ENCODE results near the gene ABHD16B. TPM values are rescaled to one million over a fixed set of nuclear protein-coding genes. Genes with fewer than 3 reads are reported as not detected.

ABHD16B gene
- total and polyA plus RNA-seq, 2 donors (not counting 1 experiment from before 2014, with no cell fraction given) = not detected

DNA sequence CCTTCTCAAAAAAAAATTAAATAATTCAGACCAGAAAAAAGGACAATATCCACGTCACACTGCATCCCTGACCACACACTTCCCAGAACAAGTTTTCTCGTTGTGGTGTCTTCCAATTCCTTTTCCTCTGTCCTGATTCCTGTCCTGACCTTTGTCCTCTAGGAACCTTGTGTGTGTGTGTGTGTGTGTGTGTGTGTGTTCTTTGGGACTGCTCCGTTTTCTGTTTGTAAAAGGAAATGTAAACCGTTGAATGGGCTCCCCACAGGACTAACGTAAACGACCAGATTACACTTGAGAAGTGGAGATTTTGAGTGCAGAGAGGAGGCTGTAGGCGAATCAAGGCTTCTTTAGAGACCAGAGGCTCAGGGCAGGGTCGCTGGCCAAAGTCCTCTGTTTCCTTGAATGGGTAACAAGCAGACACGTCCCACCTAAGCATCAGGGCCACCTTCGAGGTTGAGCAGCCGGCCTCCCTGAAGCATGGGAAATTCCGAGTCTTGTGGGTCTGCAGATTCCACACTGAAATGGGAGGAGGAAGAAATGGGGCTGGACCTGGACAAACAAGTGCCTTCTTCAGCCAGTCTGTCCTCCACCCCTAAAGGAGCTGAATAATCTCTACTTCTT, 37.5 kb upstream of the ABHD16B start:
- Mint-ChIP-seq H3K4me3 (no peak overlapping the region), H3K9me3 (ENCODE audit: insufficient read depth) (no peaks in the 10 kb centered on the region), H3K27ac (no peak overlapping the region), H3K27me3 (peaks cover 31% of the 10 kb centered on the region), H3K4me1 (no peaks in the 10 kb centered on the region)
- H3K27ac ChIP-seq (ENCODE audit: low read length in 2 of 2) = no peak overlapping the region
- no peak overlapping the region for H3K4me2 ChIP-seq (replicated peaks; ENCODE audit: low read depth, low read length, poor library complexity, severe bottlenecking)
- no peak overlapping the region for H2AFZ ChIP-seq (ENCODE audit: insufficient read depth, low read depth, low read length, poor library complexity, severe bottlenecking)
- H3K36me3 ChIP-seq (replicated peaks in 1 of 2; ENCODE audit: control extremely low read depth in 1 of 2, control insufficient read depth in 1 of 2, extremely low read depth in 1 of 2, insufficient read depth in 2 of 2, low read length in 1 of 2) = no peaks in the 10 kb centered on the region
- peaks cover 0 to 8% (median 0%) of the 10 kb centered on the region in 3 donors for H3K9me3 ChIP-seq (ENCODE audit: control extremely low read depth in 1 of 3, control insufficient read depth in 2 of 3, insufficient read depth in 1 of 3, low read length in 2 of 3)
- no peak for DNase-seq
- no peak for ATAC-seq (ENCODE audit: low read depth)
- no peaks in the 10 kb centered on the region for H4K20me1 ChIP-seq (ENCODE audit: control insufficient read depth, insufficient read depth, low read length, poor library complexity, severe bottlenecking)
- intact Hi-C loops (cut with micrococcal nuclease) = no loop called here
- H3K4me1 ChIP-seq (ENCODE audit: control insufficient read depth in 2 of 2, insufficient read depth in 2 of 2, low read length in 2 of 2) = no peaks in the 10 kb centered on the region
- H3K27me3 ChIP-seq (replicated peaks in 1 of 4; ENCODE audit: control extremely low read depth in 1 of 4, control insufficient read depth in 3 of 4, insufficient read depth in 4 of 4, low read length in 3 of 4) = peaks cover 0 to 21% (median 13%) of the 10 kb centered on the region in 4 experiments
- H3K79me2 ChIP-seq (ENCODE audit: control insufficient read depth, insufficient read depth, low read length) = no peaks in the 10 kb centered on the region
- no peak for TF ChIP-seq EZH2 (IDR thresholded peaks at IDR 0.05; ENCODE audit: borderline replicate concordance, insufficient read depth, low read depth, low read length, poor library complexity, severe bottlenecking)
- TF ChIP-seq, protein P1, sequence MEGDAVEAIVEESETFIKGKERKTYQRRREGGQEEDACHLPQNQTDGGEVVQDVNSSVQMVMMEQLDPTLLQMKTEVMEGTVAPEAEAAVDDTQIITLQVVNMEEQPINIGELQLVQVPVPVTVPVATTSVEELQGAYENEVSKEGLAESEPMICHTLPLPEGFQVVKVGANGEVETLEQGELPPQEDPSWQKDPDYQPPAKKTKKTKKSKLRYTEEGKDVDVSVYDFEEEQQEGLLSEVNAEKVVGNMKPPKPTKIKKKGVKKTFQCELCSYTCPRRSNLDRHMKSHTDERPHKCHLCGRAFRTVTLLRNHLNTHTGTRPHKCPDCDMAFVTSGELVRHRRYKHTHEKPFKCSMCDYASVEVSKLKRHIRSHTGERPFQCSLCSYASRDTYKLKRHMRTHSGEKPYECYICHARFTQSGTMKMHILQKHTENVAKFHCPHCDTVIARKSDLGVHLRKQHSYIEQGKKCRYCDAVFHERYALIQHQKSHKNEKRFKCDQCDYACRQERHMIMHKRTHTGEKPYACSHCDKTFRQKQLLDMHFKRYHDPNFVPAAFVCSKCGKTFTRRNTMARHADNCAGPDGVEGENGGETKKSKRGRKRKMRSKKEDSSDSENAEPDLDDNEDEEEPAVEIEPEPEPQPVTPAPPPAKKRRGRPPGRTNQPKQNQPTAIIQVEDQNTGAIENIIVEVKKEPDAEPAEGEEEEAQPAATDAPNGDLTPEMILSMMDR (IDR thresholded peaks at IDR 0.05) = no peak
- ChIA-PET CTCF (no interaction called here), POLR2A (no interaction called here)
- no peak overlapping the region for H3K9ac ChIP-seq (ENCODE audit: low read length)
- WGBS (ENCODE audit: insufficient coverage) = 83% methylated on average over 8 of the region's 12 CpGs
- H3K4me3 ChIP-seq (ENCODE audit: control extremely low read depth in 1 of 5, extremely low read depth in 1 of 5, insufficient read depth in 1 of 5, low read depth in 2 of 5, low read length in 4 of 5) = no peak overlapping the region

DNA sequence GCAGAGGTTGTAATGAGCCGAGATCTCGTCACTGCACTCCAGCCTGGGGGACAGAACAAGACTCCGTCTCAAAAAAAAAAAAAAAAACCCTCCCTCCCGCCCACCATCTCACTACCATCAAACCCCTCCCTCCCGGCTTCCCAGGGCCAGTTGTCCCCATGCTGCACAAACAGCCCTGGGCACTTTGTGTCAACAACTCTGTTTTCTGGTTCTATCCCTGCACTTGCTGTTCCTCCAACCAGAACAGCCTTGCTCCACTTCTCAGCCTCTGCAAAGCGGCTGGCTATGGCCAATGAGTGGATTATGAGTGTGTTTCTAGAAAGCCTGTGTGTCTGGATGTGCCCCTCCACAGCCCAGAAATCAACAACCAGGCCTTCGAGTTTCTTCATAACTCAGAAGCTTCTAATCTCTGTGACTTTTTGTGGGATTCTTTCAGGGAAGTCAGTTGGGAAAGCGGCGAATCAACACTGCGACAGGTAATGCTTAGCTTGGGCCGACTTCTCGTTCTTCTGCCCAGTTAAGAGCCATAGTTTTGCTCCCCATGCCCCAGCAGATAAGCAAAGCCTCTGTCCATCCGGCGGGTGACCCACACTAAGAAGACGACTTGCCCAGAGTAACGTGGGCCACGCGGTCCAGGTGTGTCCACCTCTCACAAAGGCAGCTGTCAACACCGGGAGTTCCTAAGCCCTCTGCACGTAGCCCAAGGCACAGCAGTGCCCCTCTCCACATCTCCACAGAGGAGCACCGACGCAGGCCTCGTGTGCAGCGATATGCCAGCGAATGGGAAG, 35.8 kb upstream of the ABHD16B start:
- 92% methylated on average over 14 of the region's 25 CpGs for WGBS (ENCODE audit: insufficient coverage)
- POLR2A ChIA-PET = interaction anchor here (0.7 kb wide), 1 partner anchor 105 kb away, joined by 5 read pairs; no protein-coding TSS in a partner anchor

More for the DNA sequence above, 35.8 kb upstream of the ABHD16B start:
- Histone ChIP-seq H3K36me3 (replicated peaks in 1 of 2; ENCODE audit: control extremely low read depth in 1 of 2, control insufficient read depth in 1 of 2, extremely low read depth in 1 of 2, insufficient read depth in 2 of 2, low read length in 1 of 2) (no peaks in the 10 kb centered on the region), H3K4me2 (replicated peaks; ENCODE audit: low read depth, low read length, poor library complexity, severe bottlenecking) (no peak overlapping the region), H3K27me3 (replicated peaks in 1 of 4; ENCODE audit: control extremely low read depth in 1 of 4, control insufficient read depth in 3 of 4, insufficient read depth in 4 of 4, low read length in 3 of 4) (peaks cover 0 to 35% (median 26%) of the 10 kb centered on the region in 4 experiments), H2AFZ (ENCODE audit: insufficient read depth, low read depth, low read length, poor library complexity, severe bottlenecking) (no peak overlapping the region), H3K27ac (ENCODE audit: low read length in 2 of 2) (no peak overlapping the region), H3K4me1 (ENCODE audit: control insufficient read depth in 2 of 2, insufficient read depth in 2 of 2, low read length in 2 of 2) (peaks cover 12% of the 10 kb centered on the region in 2 donors), H3K79me2 (ENCODE audit: control insufficient read depth, insufficient read depth, low read length) (no peaks in the 10 kb centered on the region), H3K9ac (ENCODE audit: low read length) (no peak overlapping the region), H4K20me1 (ENCODE audit: control insufficient read depth, insufficient read depth, low read length, poor library complexity, severe bottlenecking) (no peaks in the 10 kb centered on the region), H3K4me3 (ENCODE audit: control extremely low read depth in 1 of 5, extremely low read depth in 1 of 5, insufficient read depth in 1 of 5, low read depth in 2 of 5, low read length in 4 of 5) (no peak overlapping the region), H3K9me3 (ENCODE audit: control extremely low read depth in 1 of 3, control insufficient read depth in 2 of 3, insufficient read depth in 1 of 3, low read length in 2 of 3) (peaks cover 0 to 8% (median 0%) of the 10 kb centered on the region in 3 donors)
- no peak overlapping the region for H3K27ac Mint-ChIP-seq
- no peak overlapping the region for H3K4me3 Mint-ChIP-seq
- peaks cover 40% of the 10 kb centered on the region for H3K27me3 Mint-ChIP-seq
- no peak for DNase-seq
- TF ChIP-seq, protein P1 (IDR thresholded peaks at IDR 0.05) = no peak
- no peak for TF ChIP-seq EZH2 (IDR thresholded peaks at IDR 0.05; ENCODE audit: borderline replicate concordance, insufficient read depth, low read depth, low read length, poor library complexity, severe bottlenecking)
- intact Hi-C loops (cut with micrococcal nuclease) = no loop called here
- CTCF ChIA-PET = no interaction called here
- peaks cover 11% of the 10 kb centered on the region for H3K4me1 Mint-ChIP-seq
- no peaks in the 10 kb centered on the region for H3K9me3 Mint-ChIP-seq (ENCODE audit: insufficient read depth)
- ATAC-seq (ENCODE audit: low read depth) = no peak
